OCI-LY1 (cell line): ENCODE measurements around the gene ST7.

Experiments
- H2AFZ ChIP-seq: fragments of 200-600 bp; sonication (generic), shearing (Covaris generic); 2 replicates; pipeline ENCODE4 v1.6.0; 2014; ENCODE audit warnings: antibody characterized with exemption, mild to moderate bottlenecking, low read length
- H3F3A ChIP-seq: fragments of 200-600 bp; sonication (generic), shearing (Covaris generic); 2 replicates; pipeline ENCODE4 v1.6.0; 2014; ENCODE audit warnings: mild to moderate bottlenecking, antibody characterized with exemption, low read length, moderate library complexity; ENCODE audit not compliant: insufficient read depth
- H3K27ac ChIP-seq: fragments of 200-600 bp; sonication (generic); 2 replicates; pipeline ENCODE4 v1.5.1; 2014; ENCODE audit warnings: low read length, mixed run types, mild to moderate bottlenecking, low read depth; ENCODE audit not compliant: poor library complexity, severe bottlenecking
- H3K27me3 ChIP-seq: fragments of 200-600 bp; sonication (generic); 2 replicates; pipeline ENCODE4 v1.6.0; 2014; ENCODE audit warnings: antibody characterized with exemption, mild to moderate bottlenecking, low read length, moderate library complexity; ENCODE audit not compliant: insufficient read depth
- H3K36me3 ChIP-seq: fragments of 200-600 bp; sonication (generic); 2 replicates; pipeline ENCODE4 v1.6.1; 2014; ENCODE audit warnings: mild to moderate bottlenecking, antibody characterized with exemption, low read length, moderate library complexity, mixed read lengths; ENCODE audit not compliant: insufficient read depth
- H3K4me1 ChIP-seq: fragments of 200-600 bp; sonication (generic); 2 replicates; pipeline ENCODE4 v1.5.1; 2014; ENCODE audit warnings: mild to moderate bottlenecking, low read length, moderate library complexity; ENCODE audit not compliant: insufficient read depth, severe bottlenecking
- H3K4me2 ChIP-seq: fragments of 200-600 bp; sonication (generic), shearing (Covaris generic); 2 replicates; pipeline ENCODE4 v1.6.1; 2014; ENCODE audit warnings: low read length
- H3K4me3 ChIP-seq: fragments of 200-600 bp; sonication (generic); 2 replicates; pipeline ENCODE4 v1.5.1; 2014; ENCODE audit warnings: low read length, low read depth, mild to moderate bottlenecking, mixed read lengths; ENCODE audit not compliant: poor library complexity, severe bottlenecking
- H3K79me2 ChIP-seq: fragments of 200-600 bp; shearing (Covaris generic); 2 replicates; pipeline ENCODE4 v1.6.1; 2016; ENCODE audit warnings: mixed run types, low read length, mixed read lengths; ENCODE audit not compliant: insufficient read depth
- H3K9ac ChIP-seq: fragments of 200-600 bp; sonication (generic), shearing (Covaris generic); 2 replicates; pipeline ENCODE4 v1.6.1; 2014; ENCODE audit warnings: mild to moderate bottlenecking, low read length, mixed read lengths
- H3K9me2 ChIP-seq: fragments of 200-600 bp; sonication (generic), shearing (Covaris generic); 2 replicates; pipeline ENCODE4 v1.6.1; 2014; ENCODE audit warnings: low read depth, mild to moderate bottlenecking, low read length, mixed read lengths
- H3K9me3 ChIP-seq: fragments of 200-600 bp; shearing (Covaris generic); 2 replicates; pipeline ENCODE4 v1.6.1; 2014; ENCODE audit warnings: low read length, mixed read lengths
- H4K20me1 ChIP-seq: fragments of 200-600 bp; sonication (generic), shearing (Covaris generic); 2 replicates; pipeline ENCODE4 v1.6.0; 2016; ENCODE audit warnings: mild to moderate bottlenecking, low read length; ENCODE audit not compliant: insufficient read depth
- EZH2 ChIP-seq: fragments of 200-600 bp; sonication (generic), shearing (Covaris generic); IDR thresholded peaks from 2 replicates; pipeline ENCODE4 v1.8.0; 2017; ENCODE audit warnings: borderline replicate concordance, mixed run types, mild to moderate bottlenecking, antibody characterized with exemption, low read length, moderate library complexity, mixed read lengths
- TF ChIP-seq, protein P1 (sequence below): fragments of 200-600 bp; sonication (generic), shearing (Covaris generic); IDR thresholded peaks from 2 replicates; pipeline ENCODE4 v1.5.1; 2017; ENCODE audit warnings: mild to moderate bottlenecking, antibody characterized with exemption, low read length, moderate library complexity, mixed read lengths

Gene ST7

DNA sequence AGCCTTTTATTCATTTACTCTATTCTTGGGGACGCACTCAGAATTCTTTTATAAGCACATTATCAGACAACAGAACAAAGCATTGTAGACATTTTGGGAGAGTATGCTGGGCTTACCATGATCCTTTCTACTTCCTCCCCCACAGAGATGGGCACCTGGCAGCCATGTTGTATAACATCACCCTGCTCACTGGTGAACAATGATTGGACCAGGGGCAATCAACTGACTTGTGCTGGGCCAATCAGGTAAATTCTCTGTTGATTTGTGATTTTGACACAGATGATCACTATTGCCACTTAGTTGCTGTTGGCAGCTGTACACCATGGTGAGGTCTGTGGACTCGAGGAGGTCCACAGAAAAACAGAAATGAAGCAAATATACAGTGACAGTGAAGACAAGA is 325.9 kb downstream of the ST7 start:
- Histone ChIP-seq H3K27me3 (no peaks in the 10 kb centered on the region; the same call in 1 of the 2 replicates), H3K4me1 (no peaks in the 10 kb centered on the region), H3K4me3 (no peak overlapping the region), H3K9ac (no peak overlapping the region), H3K27ac (no peak overlapping the region), H3K9me2 (no peaks in the 10 kb centered on the region), H3K79me2 (no peaks in the 10 kb centered on the region), H3K36me3 (no peaks in the 10 kb centered on the region), H2AFZ (no peak overlapping the region), H3F3A (no peaks in the 10 kb centered on the region), H4K20me1 (no peaks in the 10 kb centered on the region), H3K9me3 (no peaks in the 10 kb centered on the region), H3K4me2 (no peak overlapping the region)
- TF ChIP-seq, protein P1, sequence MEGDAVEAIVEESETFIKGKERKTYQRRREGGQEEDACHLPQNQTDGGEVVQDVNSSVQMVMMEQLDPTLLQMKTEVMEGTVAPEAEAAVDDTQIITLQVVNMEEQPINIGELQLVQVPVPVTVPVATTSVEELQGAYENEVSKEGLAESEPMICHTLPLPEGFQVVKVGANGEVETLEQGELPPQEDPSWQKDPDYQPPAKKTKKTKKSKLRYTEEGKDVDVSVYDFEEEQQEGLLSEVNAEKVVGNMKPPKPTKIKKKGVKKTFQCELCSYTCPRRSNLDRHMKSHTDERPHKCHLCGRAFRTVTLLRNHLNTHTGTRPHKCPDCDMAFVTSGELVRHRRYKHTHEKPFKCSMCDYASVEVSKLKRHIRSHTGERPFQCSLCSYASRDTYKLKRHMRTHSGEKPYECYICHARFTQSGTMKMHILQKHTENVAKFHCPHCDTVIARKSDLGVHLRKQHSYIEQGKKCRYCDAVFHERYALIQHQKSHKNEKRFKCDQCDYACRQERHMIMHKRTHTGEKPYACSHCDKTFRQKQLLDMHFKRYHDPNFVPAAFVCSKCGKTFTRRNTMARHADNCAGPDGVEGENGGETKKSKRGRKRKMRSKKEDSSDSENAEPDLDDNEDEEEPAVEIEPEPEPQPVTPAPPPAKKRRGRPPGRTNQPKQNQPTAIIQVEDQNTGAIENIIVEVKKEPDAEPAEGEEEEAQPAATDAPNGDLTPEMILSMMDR: no peak
- no peak for TF ChIP-seq EZH2
